DMS 273 treated with DMSO at 0.1 percent for 48 hours (cell line): ENCODE measurements around the gene TGM1.

ENCODE experiments used
- DNase-seq: peaks from one replicate; lab custom pipeline; 2025; lab: John Stamatoyannopoulos, UW

TGM1 gene

DNA sequence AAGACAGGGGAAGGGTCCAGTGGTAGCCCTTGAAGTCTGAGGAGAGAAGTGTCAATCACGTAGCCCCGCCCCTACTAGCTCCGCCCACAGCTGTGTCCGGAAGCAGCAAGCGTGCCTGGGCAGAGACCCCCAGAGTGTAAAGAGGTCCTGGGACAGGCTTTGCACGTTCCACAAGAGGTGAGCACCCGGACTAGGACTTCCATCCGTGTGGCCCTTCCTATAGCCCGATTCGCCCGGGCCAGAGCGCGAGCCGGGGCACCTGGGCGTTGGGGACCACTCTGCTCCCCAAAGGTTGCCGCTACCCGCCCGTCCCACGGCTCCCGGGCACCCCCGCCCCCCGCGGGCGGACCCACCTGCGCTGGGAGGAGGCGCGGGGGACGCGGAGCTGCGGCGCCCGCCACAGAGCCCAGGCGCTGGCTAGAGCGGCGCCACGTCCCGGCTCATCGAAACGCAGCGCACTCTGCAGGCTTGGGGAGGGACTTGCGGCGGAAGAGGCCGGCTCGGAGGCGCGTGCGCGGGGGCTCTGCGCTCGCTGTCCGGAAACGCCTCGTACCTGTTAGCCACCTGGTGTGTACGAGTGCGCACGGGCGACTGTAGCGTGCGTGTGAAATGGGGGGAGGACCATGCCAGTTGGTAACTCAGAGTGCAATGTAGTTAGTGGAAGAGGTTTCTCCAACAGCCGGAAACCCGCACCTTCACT, 8.3 kb upstream of the TGM1 start, which contains the start of gene RABGGTA:
RABGGTA (minus strand) TSS at position 464 of the 700 bp plus-strand sequence. CDS start 482 bp downstream, outside the sequence.
- peak; percentile 58 for DNase-seq

DNA sequence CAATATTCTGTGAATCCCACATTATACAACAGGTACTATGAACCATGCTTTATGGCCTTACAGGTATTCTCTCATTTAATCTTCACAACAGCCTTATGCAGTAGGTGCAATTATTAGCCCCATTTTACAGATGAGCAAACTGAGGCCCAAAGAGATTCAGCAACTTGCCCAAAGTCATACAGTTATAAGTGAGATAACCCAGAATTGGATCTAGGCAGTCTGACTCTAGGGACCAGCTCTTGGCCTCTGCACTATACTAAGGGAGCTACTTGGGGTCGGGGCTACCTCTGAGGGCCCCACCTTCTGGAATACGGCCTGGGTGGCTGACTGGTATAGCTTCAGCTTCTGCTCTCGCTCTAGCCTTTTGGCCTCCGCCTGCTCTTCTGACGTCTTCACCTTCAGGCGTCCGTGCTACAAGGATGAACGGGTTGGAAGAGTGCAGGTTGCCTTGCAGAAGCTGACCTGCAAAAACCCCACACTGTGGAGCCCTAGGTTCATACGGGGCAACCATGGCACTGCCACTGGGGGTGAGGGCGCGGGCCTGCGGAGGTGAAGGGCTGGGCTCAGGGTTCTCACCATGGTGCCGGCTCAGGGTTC, 7.7 kb upstream of the TGM1 start:
- no peak for DNase-seq

DNA sequence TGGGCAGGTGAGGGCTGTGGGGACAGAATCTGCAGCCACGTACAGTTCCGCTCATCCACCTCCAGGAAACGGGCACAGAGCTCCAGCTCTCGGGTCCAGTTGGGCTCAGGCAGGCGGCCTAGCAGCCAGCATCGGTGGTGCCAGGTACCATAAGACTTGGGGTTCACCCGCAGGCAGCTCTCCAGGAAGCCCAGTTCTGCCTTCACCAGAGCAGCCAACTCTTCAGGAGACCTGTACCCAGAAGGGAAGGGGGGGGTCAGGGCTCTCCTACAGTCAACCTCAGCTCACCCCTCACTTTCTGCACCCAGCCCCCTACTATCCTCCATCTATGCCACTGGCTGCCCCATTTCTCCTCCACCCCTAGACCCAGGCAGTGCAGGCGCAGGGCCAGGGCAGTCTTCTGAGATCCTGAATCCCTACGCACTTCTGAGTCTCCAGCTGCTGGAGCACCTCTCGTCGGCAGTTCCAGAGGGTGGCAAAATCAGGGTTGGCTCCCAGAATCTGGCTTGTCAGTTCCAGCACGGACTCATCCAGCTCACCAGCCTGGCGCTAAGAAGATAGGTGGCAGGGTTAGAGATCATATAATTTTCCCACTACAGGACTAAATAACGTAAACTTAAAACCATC, 7.0 kb upstream of the TGM1 start:
- DNase-seq = no peak

DNA sequence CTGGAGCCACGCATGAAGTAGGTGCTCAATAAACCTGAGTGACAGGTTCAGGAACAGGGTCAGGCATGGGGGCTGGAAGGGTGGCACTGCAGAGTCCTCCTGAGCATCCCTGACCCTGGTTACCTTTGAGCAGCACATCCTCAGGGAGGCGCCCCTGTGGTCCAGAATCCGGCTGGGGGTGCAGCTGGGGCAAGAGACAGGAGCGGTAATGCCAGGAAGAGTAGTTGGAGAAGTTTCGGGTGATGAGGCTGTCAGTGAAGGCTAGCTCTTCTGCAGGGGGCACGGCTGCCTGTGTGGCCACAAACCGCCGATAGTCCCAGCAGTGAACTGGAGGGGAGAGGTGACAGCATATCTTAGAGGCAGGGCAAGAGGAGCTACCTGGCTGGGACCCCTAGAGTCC, 6.4 kb upstream of the TGM1 start:
- no peak for DNase-seq

DNA sequence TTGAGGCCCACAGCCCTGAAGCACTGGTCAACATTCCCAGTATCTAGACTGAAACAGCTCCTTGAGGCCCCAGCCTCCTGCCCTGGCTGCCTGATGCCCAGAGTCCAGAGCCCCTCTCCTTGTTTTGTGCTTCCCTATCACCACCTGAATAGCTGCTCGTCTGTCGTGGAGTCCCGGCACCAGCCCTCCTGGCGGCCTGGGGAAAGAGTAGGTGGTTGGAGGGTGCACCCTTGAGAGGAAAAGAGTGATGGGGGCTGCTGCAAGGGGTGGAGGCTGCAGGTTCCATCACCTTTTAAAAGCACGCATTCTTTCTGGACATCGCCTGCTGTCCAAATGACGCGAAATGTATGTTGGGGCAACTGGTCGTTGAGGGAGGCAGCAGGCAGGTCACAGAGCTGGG, 5.2 kb upstream of the TGM1 start:
- DNase-seq = no peak

DNA sequence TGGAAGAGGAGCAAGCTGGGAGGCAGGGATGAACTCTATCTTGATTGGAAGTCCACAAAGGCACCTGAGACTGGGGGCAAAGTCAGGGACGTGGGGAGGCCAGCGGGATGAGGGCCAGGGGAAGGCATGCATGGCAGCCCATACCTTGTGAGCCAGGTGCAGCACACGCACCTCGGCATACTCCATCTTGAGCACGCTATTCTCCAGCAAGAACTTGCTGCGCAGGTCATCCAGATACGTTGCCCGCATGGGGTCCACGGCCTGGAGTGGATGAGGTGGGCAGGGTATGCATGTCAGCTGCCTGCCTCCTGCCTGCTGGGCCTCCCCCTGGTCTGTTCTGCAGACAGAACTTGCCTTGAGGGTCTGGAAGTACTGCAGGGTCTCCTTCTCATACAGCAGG, 4.5 kb upstream of the TGM1 start:
- DNase-seq = no peak

DNA sequence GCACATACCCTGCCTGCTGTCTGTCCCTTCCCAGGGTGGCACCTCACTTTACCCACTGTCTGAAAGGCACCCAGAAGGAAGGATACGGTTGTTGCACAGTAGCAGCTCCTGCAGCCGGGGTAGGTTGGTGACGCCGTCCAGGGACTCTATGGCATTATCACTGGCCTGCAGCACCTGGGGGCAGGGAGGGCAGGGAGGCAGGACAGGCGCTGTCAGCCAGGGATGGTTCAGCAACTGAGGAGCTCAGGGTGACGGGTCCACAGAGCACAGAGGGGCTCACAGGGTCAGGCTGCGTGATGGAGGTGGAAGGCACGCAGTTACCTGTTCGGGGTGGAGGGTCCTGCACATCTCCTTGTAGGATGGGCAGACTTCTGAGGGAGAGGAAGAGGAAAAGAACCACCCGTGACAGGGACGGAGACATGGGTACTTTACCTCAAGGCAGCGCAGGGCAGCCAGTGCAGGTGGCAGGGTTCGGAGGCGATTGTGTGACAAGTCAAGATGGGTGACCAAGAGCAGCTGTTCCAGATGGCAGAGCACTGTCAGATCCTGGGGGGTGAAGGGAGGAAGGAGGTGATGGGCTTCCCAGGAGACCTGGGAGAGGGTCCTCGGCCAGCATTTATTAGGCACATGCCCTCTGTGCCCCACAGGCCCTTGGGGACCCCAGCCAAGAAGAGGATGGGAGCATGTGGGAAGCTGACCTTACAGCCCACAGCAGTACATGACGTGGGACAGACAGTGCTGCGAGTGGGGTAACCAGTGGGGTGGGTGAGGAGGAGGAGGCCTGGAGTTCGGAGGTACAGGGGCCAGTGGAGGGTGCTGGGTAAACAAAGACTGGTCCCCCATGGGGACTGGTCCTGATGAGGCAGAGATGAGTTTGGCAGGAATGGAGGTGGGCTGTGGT, 3.6 kb upstream of the TGM1 start:
- DNase-seq = no peak

DNA sequence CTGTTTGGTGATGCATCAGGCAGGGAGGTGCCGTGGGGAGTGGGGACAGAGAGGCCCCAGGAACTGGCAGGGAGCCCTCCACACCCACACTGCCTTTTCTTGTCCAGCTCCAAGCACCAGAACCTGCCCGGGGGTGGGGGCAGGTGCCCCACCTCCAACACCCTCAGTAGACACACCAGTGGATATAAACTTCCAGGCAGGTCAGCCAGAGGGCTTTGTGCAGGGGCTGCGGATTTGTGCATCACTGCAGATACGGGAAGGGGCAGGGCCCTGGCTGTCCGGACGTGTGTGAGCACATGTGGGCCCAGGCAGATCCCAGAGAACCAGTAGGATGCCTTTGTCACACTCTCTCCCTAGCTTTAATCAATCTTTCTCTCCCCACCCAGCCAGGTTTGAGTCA, 1.3 kb upstream of the TGM1 start:
- DNase-seq = no peak

DNA sequence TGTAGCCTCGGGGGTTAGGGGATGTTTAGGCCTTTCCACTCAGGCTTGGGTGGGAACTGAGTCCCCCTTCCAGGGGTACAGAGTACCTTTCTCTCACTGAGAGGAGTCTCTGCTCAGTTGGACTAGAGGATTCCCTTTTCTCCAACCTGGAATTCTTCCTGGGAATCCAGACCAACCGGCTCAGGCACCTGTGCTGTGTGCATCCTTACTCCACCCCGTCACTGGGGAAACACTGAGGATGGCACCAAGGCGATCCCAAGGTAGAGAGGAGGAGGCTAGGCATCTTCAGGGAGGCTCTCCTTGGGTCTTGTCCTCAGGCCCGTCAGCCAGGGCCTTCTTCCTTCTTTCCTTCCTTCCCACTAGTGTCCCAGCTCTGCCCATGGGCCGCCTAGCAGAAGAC, 871 bp upstream of the TGM1 start:
- DNase-seq = no peak

DNA sequence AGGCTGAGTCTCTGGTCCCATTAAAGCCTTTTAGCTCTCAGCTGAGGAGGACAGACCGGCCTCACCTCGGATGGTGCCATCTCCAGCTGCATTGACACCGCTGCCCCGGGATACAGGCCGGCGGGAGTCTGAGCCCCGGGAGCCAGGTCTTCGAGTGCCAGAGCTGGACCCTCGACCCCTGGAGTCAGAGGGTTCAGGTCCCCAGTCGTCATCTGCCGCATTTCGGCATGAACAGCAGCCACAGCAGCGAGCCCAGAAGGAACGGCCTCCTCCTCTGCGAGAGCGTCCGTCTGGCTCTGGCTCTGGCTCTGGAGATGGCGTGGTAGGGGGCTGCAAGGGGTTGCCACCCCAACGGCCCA, 1.0 kb downstream of the TGM1 start:
- DNase-seq = no peak

DNA sequence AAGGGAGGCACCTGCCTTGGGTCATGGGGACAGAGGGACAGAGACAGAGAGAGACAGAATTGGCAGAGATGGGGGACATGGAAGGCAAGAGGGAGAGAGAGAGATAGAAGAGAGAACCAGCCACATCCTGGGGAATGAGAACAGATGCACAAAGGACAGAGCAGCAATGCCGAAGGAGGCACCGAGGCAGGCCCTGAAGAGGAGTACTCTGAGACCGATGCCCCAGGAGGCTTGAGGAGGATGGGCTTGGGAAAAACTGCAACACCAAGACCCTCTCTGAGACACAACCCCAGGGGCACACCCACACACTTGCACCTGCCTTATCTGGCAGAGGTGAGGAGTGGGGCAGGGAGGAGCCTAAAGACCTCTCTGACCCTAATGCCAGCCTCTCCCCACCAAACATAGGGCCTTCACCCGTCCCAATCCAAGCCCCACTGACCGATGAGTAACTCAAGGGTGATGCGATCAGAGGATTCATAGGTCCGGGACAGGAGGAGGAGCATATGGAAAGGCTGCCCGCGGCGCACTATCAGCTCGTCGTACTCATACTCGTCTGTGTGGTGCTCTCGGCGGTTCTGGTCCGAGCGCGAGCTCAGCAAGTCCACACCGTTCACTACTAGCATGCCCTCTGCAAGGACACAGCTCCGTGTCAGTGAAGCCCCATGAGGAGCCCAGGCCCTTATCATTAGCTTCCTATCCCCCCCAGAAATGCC, 1.6 kb downstream of the TGM1 start:
- no peak for DNase-seq

DNA sequence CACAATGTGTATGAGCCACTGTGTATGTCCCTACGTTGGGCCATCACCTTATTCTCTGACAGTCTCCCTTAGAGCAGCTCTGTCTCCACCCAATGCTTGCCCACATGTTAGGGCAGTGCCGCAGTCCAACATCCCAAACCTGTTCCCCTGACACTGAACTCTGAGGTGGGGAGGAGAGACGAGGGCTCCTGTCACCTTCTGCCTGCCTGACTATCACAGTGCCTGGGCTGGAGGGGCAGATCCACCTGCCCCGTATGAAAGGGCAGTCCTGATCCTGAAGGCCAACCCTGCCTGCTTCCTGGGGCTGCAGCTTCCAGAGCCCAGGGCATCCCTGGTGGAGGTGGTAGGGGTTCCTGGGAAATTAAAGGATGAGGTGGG, 2.2 kb downstream of the TGM1 start:
- DNase-seq = no peak

DNA sequence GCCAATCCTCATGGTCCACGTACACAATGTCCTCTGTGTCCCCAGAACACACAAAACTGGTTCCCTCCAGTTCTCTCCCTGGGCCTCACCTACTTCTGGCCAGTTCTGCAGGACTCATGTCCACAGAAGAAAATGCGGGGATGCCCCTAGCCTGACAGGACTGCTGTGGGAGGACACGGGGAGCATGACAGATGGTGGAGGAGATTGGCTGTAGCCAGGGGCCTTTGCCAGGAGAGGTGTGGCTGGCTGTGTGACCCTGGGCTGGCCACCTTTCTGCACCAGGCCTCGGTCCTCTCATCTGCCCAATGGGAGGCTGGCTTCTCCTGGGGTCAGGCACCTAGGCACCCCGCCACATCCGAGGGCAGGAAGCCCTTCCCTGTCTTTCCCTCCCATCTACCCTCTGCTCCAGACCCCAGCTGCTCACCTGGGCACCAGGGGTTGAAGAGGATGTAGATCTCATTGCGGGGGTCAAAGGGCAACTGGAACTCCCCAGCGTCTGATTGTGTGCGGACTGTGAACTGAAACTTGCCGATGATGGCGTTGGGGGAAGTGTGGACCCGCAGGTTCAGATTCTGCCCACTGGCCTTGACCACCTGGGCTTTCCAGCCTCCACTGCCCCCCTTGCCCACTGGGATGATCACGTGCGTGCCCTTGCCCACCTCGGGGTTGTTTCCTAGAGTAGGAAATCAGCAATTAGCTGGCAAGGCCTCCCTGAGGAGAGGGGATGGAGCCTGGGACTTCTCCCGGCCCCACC, 2.8 kb downstream of the TGM1 start:
- DNase-seq = no peak

DNA sequence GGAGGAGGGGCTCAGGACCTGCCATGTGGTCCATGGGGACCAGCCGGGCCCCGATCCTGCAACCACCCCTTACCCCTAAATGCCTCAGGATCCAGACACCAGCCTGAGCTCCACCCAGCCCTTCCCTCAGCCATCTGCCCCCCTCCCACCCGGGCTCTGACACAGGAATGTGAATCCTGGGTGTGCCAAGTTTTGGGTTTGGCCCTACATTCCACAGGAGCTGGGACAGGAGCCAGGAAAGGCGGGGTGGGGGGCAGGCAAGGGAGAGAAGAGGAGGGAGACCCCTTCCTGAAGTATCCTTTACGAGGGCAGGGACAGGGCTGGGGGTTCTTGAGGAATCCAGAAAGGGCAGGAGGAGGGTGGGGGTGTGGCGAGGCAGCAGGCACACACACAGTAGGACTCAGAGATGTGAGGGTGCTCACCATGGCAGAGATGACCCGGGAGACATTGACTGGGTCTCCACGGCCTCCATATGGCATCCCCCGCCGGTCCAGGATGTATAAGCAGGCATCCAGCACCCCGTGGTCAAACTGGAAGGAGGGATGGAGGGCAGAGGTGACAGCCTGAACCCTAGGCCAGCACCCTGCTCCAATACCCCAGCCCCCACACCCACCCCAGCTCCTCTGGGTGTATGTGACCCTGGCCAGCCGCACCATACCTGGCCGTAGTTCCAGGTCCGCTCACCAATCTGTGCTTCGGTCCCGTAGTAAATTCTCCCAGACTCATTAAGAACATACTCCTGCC, 3.5 kb downstream of the TGM1 start:
- no peak for DNase-seq

DNA sequence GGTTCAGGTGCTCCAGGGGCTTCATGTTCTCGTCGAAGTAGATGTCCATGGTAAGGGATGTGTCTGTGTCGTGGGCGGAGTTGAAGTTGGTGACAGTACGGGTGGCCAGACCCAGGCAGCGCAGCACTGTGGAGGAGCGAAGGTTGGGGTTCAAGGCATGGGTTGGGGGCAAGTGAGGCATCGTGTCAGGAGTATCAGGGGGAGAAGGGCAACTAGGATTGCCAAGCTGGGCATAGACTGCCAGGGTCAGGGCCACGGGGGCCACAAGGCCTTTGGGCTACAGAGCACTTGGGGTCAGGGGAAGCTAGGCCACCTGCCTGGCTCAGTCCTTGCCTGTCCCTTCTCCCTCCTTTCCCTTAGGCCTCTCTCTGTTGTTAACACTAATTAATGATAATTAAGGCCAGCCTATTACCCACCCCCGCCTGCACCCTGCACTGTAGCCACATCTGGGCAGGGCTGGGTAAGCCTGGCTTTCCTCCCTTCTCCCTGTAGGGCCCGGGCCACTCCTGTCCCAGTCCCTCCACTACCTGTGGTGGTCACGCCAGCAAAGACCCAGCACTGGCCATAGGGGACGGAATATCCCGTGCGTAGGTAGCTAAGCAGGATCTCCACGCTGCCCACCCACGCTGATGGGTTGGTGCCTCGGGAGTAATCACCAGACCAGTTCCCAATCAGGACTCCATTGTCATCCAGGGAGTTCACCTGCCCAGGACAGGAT, 4.3 kb downstream of the TGM1 start:
- no peak for DNase-seq

DNA sequence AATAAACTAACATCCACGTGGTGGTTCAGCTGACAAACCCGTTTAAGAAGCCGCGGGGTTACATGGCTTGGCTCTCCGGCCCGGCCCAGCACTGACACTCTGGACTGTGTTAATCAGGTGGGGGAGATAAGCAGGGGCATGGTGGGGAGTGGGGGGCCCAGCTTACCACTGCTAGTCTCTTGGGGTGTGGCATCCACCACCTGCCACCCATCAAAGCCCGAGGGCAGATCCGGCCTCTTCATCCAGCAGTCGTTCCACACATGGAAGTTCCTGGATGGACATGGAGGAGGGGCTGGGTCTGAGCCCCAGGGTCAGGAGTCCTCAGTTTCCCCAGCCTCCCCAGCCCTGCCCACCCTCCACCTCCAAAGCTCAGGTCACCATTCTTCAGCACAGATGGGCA, 4.9 kb downstream of the TGM1 start:
- no peak for DNase-seq

DNA sequence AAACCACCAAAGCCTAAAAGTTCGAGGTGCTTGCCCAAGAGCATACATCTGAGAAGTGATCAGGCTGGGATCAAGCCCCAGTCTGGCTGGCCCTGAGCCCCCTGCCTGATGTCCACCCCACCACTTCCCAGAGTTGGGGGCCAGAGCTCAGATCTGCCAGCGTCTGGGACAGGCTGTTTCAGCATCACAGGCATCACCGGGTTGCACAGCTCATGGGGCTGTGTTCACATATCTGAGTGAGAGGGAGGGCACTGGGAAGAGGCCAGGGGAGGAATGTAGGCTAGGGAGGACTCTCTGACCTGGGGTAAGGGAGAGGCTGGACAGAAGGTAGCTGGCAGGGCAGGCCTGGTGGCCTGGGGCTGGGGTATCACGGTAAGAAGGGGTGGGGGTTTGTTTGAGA, 6.0 kb downstream of the TGM1 start:
- DNase-seq = no peak

DNA sequence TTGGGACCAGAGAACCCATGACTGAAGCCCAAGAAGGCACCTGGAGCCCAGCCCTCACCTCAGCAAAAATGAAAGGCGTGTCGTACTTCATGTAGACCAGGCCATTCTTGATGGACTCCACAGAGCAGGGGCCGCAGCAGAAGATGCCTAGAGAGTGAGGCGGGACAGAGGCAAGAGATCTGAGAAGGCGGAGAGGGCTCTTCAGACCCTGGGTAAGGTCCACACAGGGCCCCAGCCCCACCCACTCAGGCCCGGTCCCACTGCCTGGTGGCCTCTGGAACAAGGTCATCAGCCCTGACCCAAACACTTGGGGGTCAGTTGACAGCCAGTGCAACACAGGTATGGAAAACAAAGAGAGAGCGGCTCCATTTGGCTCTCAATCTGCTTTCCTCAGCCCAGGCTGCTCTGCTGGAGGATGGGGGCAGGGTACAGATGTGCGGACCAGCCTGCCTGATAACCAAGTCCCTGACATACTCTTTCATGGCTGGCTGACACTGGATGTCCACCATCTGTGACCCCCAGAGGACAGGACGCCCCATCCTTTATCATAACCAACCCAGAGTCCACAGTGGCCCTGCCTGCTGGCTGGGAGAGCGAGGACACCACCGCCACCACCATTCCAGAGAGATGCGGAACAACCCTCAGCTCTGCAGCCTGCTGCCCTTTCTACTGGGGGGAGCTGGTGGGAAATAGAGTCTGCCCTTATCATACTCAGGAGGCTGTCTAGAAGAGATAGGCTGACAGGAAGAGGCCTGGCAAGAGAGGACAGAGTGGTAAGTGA, 6.9 kb downstream of the TGM1 start:
- DNase-seq = no peak

DNA sequence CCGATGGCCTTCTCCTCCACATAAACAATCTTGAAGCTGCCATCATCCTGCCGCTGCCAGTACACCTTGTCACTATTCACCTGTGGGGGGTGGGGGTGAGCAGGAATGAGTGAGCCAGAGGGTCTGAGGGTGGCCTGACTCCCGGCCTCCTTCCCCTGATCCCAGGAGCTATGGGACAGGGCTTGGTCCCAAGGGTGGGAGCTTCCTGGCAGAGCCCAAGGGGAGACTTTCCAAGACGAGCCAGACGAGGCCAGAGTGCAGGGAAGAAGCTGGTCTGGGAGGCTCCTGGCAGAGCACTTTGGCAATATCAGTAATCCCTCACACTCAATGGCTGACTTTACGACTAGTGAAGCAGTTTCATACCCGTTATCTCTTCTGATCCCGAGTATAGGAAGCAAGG, 7.5 kb downstream of the TGM1 start:
- DNase-seq = no peak
